A549 (cell line): ENCODE results near the gene PYGO2. TPM values are rescaled to one million over a fixed set of nuclear protein-coding genes. Genes with fewer than 3 reads are reported as not detected.

Experiments
- ATAC-seq, 2 experiments: fragments of 200-7000 bp in 1 of 2; fragments of >200 bp in 1 of 2; cut with Nextera tagmentation in 1 of 2; cut with Tn5 transposase in 1 of 2; 3 replicates each; pipeline versions ENCODE4 v1.8.0 to v1.9.1; 2018 to 2020; ENCODE audit warnings: mild to moderate bottlenecking in 1 of 2, moderate library complexity in 1 of 2
- CTCF ChIA-PET: fragments of 300-600 bp; sonication (Branson Sonifier 250); formaldehyde crosslinking; extraction: SDS; loops from one replicate; lab custom pipeline; 2021; ENCODE audit warnings: antibody characterized with exemption, inconsistent platforms; lab: Yijun Ruan, JAX
- POLR2A ChIA-PET: fragments of 350-600 bp; formaldehyde crosslinking; extraction: SDS; loops from one replicate; lab custom pipeline; 2021; ENCODE audit warnings: antibody characterized with exemption, inconsistent platforms; lab: Yijun Ruan, JAX
- DNase-seq, 2 experiments: peaks; one replicate each; pipeline versions ENCODE4 v3.0.0 to v3.0.0-alpha.2; 2011 to 2016; ENCODE audit warnings: low read depth in 1 of 2, low spot score in 1 of 2
- FAIRE-seq: peaks from 2 replicates; lab custom pipeline; 2011; peaks lifted over from hg19 to GRCh38; lab: Jason Lieb, UNC
- H3K27ac ChIP-seq, 2 experiments: fragments of >200 bp; sonication (Bioruptor Twin); formaldehyde crosslinking; 3 replicates each; pipeline ENCODE4 v1.5.1; 2016 to 2017
- H3K4me1 ChIP-seq: fragments of >200 bp; sonication (Bioruptor Twin); formaldehyde crosslinking; 3 replicates; pipeline ENCODE4 v1.6.1; 2016
- H3K4me2 ChIP-seq: fragments of >200 bp; sonication (Bioruptor Twin); formaldehyde crosslinking; 3 replicates; pipeline ENCODE4 v1.6.1; 2016
- H3K4me3 ChIP-seq: fragments of >200 bp; sonication (Bioruptor Twin); formaldehyde crosslinking; 3 replicates; pipeline ENCODE4 v1.5.1; 2016
- H3K9me3 ChIP-seq: fragments of >200 bp; sonication (Bioruptor Twin); formaldehyde crosslinking; 3 replicates; pipeline ENCODE4 v1.6.1; 2016
- ATOH8 ChIP-seq: fragments of 250-450 bp; sonication (Bioruptor Pico); IDR thresholded peaks from 2 replicates; pipeline ENCODE4 v1.5.0; 2020; ENCODE audit warnings: low read depth, mild to moderate bottlenecking, moderate library complexity
- CTCF ChIP-seq: fragments of >200 bp; sonication (Bioruptor Twin); formaldehyde crosslinking; IDR thresholded peaks from 3 replicates; pipeline ENCODE4 v1.5.1; 2016
- E2F6 ChIP-seq: IDR thresholded peaks from 2 replicates; pipeline ENCODE4 v1.6.1; 2012; ENCODE audit warnings: low read depth, borderline replicate concordance
- EHF ChIP-seq: fragments of 250-450 bp; sonication (Bioruptor Pico); IDR thresholded peaks from 2 replicates; pipeline ENCODE4 v1.5.0; 2020; ENCODE audit warnings: mild to moderate bottlenecking
- FOSB ChIP-seq: fragments of 250-450 bp; sonication (Bioruptor Pico); IDR thresholded peaks from 2 replicates; pipeline ENCODE4 v1.5.0; 2020; ENCODE audit warnings: mild to moderate bottlenecking, moderate library complexity
- FOXS1 ChIP-seq: fragments of 250-450 bp; sonication (Bioruptor Pico); IDR thresholded peaks from 2 replicates; pipeline ENCODE4 v1.5.0; 2020; ENCODE audit warnings: mild to moderate bottlenecking, moderate library complexity
- HEYL ChIP-seq: fragments of 250-450 bp; sonication (Bioruptor Pico); IDR thresholded peaks from 2 replicates; pipeline ENCODE4 v1.8.0; 2021; ENCODE audit warnings: mild to moderate bottlenecking, moderate library complexity
- HOXA7 ChIP-seq: fragments of 250-450 bp; sonication (Bioruptor Pico); IDR thresholded peaks from 2 replicates; pipeline ENCODE4 v1.5.0; 2020; ENCODE audit warnings: mild to moderate bottlenecking, moderate library complexity
- JUN ChIP-seq, 2 experiments: fragments of >200 bp; sonication (Bioruptor Twin); formaldehyde crosslinking; IDR thresholded peaks; 2 replicates in 1 of 2; 3 replicates in 1 of 2; pipeline ENCODE4 v1.6.1; 2016 to 2017
- JUNB ChIP-seq: fragments of >200 bp; sonication (Bioruptor Twin); formaldehyde crosslinking; IDR thresholded peaks from 2 replicates; pipeline ENCODE4 v1.6.1; 2016
- KDM5A ChIP-seq: fragments of 200-600 bp; sonication (generic); IDR thresholded peaks from 2 replicates; pipeline ENCODE4 v1.6.1; 2016; ENCODE audit warnings: antibody characterized with exemption, mild to moderate bottlenecking
- NFE2L2 ChIP-seq: fragments of 150-350 bp; conservative IDR thresholded peaks from 2 replicates; pipeline ENCODE4 v1.6.1; 2014; ENCODE audit warnings: low read length
- PBX3 ChIP-seq: IDR thresholded peaks from 2 replicates; pipeline ENCODE4 v1.6.1; 2012
- RARB ChIP-seq: fragments of 250-450 bp; sonication (Bioruptor Pico); IDR thresholded peaks from 2 replicates; pipeline ENCODE4 v1.8.0; 2021; ENCODE audit warnings: mild to moderate bottlenecking, moderate library complexity
- REST ChIP-seq: fragments of 200-600 bp; sonication (generic); IDR thresholded peaks from 2 replicates; pipeline ENCODE4 v1.6.1; 2016; ENCODE audit warnings: antibody characterized with exemption, mild to moderate bottlenecking, moderate library complexity
- SMC3 ChIP-seq: fragments of >200 bp; sonication (Bioruptor Twin); formaldehyde crosslinking; IDR thresholded peaks from 3 replicates; pipeline ENCODE4 v1.6.1; 2018; ENCODE audit warnings: inconsistent platforms
- TFCP2L1 ChIP-seq: fragments of 250-450 bp; sonication (Bioruptor Pico); IDR thresholded peaks from 2 replicates; pipeline ENCODE4 v1.5.0; 2021; ENCODE audit warnings: mild to moderate bottlenecking
- TP53 ChIP-seq: fragments of 250-450 bp; sonication (Bioruptor Pico); IDR thresholded peaks from 2 replicates; pipeline ENCODE4 v1.5.0; 2021; ENCODE audit warnings: mild to moderate bottlenecking, moderate library complexity
- USF2 ChIP-seq: fragments of 450-650 bp; IDR thresholded peaks from 2 replicates; pipeline ENCODE4 v1.6.1; 2014; ENCODE audit warnings: antibody characterized with exemption
- ZC3H11A ChIP-seq: fragments of 450-650 bp; IDR thresholded peaks from 2 replicates; pipeline ENCODE4 v1.6.1; 2014; ENCODE audit warnings: antibody characterized with exemption, mild to moderate bottlenecking
- ZFP36 ChIP-seq: fragments of 450-650 bp; IDR thresholded peaks from 2 replicates; pipeline ENCODE4 v1.6.1; 2014; ENCODE audit warnings: borderline replicate concordance; ENCODE audit not compliant: partially characterized antibody
- ZNF302 ChIP-seq: fragments of 250-450 bp; sonication (Bioruptor Pico); IDR thresholded peaks from 2 replicates; pipeline ENCODE4 v1.9.0; 2021; ENCODE audit warnings: inconsistent platforms, mild to moderate bottlenecking, moderate library complexity
- ZSCAN20 ChIP-seq: fragments of 250-450 bp; sonication (Bioruptor Pico); IDR thresholded peaks from 2 replicates; pipeline ENCODE4 v1.8.0; 2022; ENCODE audit warnings: mild to moderate bottlenecking, moderate library complexity
- WGBS: methylation state at CpG from one replicate; pipeline ENCODE4 v1.1.6; 2017; ENCODE audit errors: missing lambda C conversion rate; 5-methylcytosine and 5-hydroxymethylcytosine counted together
- polyA plus RNA-seq, 4 experiments: library from polyadenylated mRNA; depleted of rRNA in 3 of 4; stranded (reverse); fragments of >200 nt; fragmentation: RNase III in 1 of 4; extraction: RNeasy Plus Mini Kit Qiagen cat#74134 plus additional on column Dnase treatment in 1 of 4; gene quantifications; 2 replicates in 3 of 4; 3 replicates in 1 of 4; pipeline ENCODE4 v1.2.3, GENCODE V29; 2011 to 2017

Gene PYGO2
- polyA plus RNA-seq, 2 of the 4 experiments (the other 2 are of a cell fraction), result 18.3 to 24.6 TPM

- POLR2A ChIA-PET, result interaction anchor here (0.5 to 2.4 kb wide), 7 partner anchors 10 to 347 kb away, joined by 3 to 26 read pairs (median 5); partner anchors contain the start of genes CKS1B, LENEP, PMVK and SHC1
- Histone ChIP-seq H3K27ac (peak within 1 kb of the TSS; percentile 49 to 82), H3K4me2 (peak within 1 kb of the TSS; percentile 93), H3K4me1 (peaks cover 27% of the 10 kb centered on the region), H3K9me3 (no peaks in the 10 kb centered on the region), H3K4me3 (peak within 1 kb of the TSS; percentile 49)
- TF ChIP-seq FOXS1 (CRISPR knock-in tag) (no peak), TP53 (no peak), REST (no peak), CTCF (0 out of 3 replicates have a peak, but pooled peaks have one; percentile 29), ZC3H11A (no peak), SMC3 (no peak), JUNB (no peak), ZNF302 (CRISPR knock-in tag) (no peak), USF2 (peak; percentile 74), EHF (CRISPR knock-in tag) (no peak), TFCP2L1 (CRISPR knock-in tag) (no peak), ATOH8 (CRISPR knock-in tag) (no peak), KDM5A (peak; percentile 62; the same call in 1 of the 2 replicates), RARB (CRISPR knock-in tag) (no peak), E2F6 (no peak), NFE2L2 (no peak), FOSB (no peak), PBX3 (no peak), HOXA7 (no peak), HEYL (CRISPR knock-in tag) (no peak), ZFP36 (no peak), ZSCAN20 (CRISPR knock-in tag) (no peak), JUN (IDR thresholded peaks at IDR 0.05) (0 out of 5 replicates have a peak, but pooled peaks of 1 of the 2 experiments have one; percentile 12)
- under 1% methylated on average over 18 of the region's 18 CpGs for WGBS
- DNase-seq (peak; percentile 87 to 99), FAIRE-seq (no peak), ATAC-seq (peak; percentile 83 to 90)
- CTCF ChIA-PET, result interaction anchor here (0.6 to 2.4 kb wide), 6 partner anchors 9 to 396 kb away, joined by 3 to 13 read pairs (median 4); partner anchors contain the start of gene PMVK
Observed at GRCh38 chr1:154955718-154956543, 5.7 kb downstream of the PYGO2 start, which contains the start of gene PBXIP1. Gene PBXIP1, minus strand, starts transcription at chr1:154956099. Its CDS starts 2,378 bp downstream, at chr1:154953721.
